Measurements from ENCODE around the gene NQO2. TPM values are rescaled to one million over a fixed set of nuclear protein-coding genes. Genes with fewer than 3 reads are reported as not detected.

The NQO2 gene
- total and polyA plus RNA-seq, 2 of the 13 experiments (the other 11 are each of a cell fraction or from before 2014, with no cell fraction given): 32.2 to 56.5 TPM

- H3K79me2 ChIP-seq (ENCODE audit: insufficient read depth, low read length): no peaks in the 10 kb centered on the region
- H3K27ac ChIP-seq (ENCODE audit: extremely low read length, insufficient read depth, low read length): no peak overlapping the region
- H3K9ac ChIP-seq (ENCODE audit: insufficient read depth, low read depth, low read length): no peak overlapping the region
- no peaks in the 10 kb centered on the region for H3K36me3 ChIP-seq (replicated peaks in 1 of 2; ENCODE audit: control insufficient read depth in 1 of 2, insufficient read depth in 2 of 2, low read length in 2 of 2)
- no peak for DNase-seq (ENCODE audit: low spot score)
- ATAC-seq: no peak
- no peaks in the 10 kb centered on the region for H4K20me1 ChIP-seq (ENCODE audit: insufficient read depth, low read length)
- no peak overlapping the region for H3K4me3 ChIP-seq (replicated peaks in 1 of 3; ENCODE audit: insufficient read depth in 1 of 3, low read depth in 2 of 3, low read length in 3 of 3)
- 87% methylated on average over 9 of the region's 9 CpGs for WGBS (ENCODE audit: low lambda C conversion rate)
- no peak overlapping the region for H2AFZ ChIP-seq (ENCODE audit: low read length)
- ChIA-PET POLR2A (interaction anchor here (0.7 to 0.9 kb wide), 3 partner anchors 12 to 27 kb away, joined by 3 read pairs; no protein-coding TSS in a partner anchor), CTCF (ENCODE audit: low intra/inter-chr PET ratio, low total read pairs) (no interaction called here)
- no TSS peak for BruUV-seq (replicated peaks)
- intact Hi-C loops (cut with micrococcal nuclease; ENCODE audit: unreplicated experiment) (no loop called here), in situ Hi-C loops (cut with HindIII; ENCODE audit: extremely low pct_ligation_motif_present, low pct_unique_long_range_greater_than_20kb) (no loop called here)
- no peak for TF ChIP-seq TFDP1 (CRISPR knock-in tag; IDR thresholded peaks at IDR 0.05; ENCODE audit: borderline replicate concordance)
- TF ChIP-seq U2AF2 (IDR thresholded peaks at IDR 0.05; ENCODE audit: low read depth, low read length): no peak
- no peak for TF ChIP-seq ZNF790 (CRISPR knock-in tag; IDR thresholded peaks at IDR 0.05; ENCODE audit: borderline replicate concordance)
- no peak overlapping the region for H3K4me2 ChIP-seq (ENCODE audit: low read depth, low read length)
- H3K9me3 ChIP-seq (ENCODE audit: low read length): no peaks in the 10 kb centered on the region
- no peak for FAIRE-seq
- no peaks in the 10 kb centered on the region for H3K27me3 ChIP-seq (ENCODE audit: control insufficient read depth in 1 of 2, insufficient read depth in 2 of 2, low read length in 2 of 2)
- peaks cover 39% of the 10 kb centered on the region for H3K4me1 ChIP-seq (ENCODE audit: insufficient read depth, low read length)
Measured at GRCh38 chr6:2966347-2966746, 33.3 kb upstream of the NQO2 start.

GRCh38 chr6:2967936-2968335 lies 31.8 kb upstream of the NQO2 start:
- H3K9me3 ChIP-seq (ENCODE audit: low read length): no peaks in the 10 kb centered on the region
- H3K4me2 ChIP-seq (ENCODE audit: low read depth, low read length): no peak overlapping the region
- H3K27ac ChIP-seq (ENCODE audit: extremely low read length, insufficient read depth, low read length): no peak overlapping the region
- WGBS (ENCODE audit: low lambda C conversion rate): 98% methylated on average over 7 of the region's 7 CpGs
- in situ Hi-C loops (cut with HindIII; ENCODE audit: extremely low pct_ligation_motif_present, low pct_unique_long_range_greater_than_20kb): no loop called here
- H4K20me1 ChIP-seq (ENCODE audit: insufficient read depth, low read length): no peaks in the 10 kb centered on the region
- H3K4me1 ChIP-seq (ENCODE audit: insufficient read depth, low read length): peaks cover 41% of the 10 kb centered on the region
- H3K9ac ChIP-seq (ENCODE audit: insufficient read depth, low read depth, low read length): no peak overlapping the region
- H2AFZ ChIP-seq (ENCODE audit: low read length): no peak overlapping the region
- no peak for FAIRE-seq
- TF ChIP-seq ZNF546 (CRISPR knock-in tag; conservative IDR thresholded peaks at IDR 0.05) (no peak), ZBTB49 (CRISPR knock-in tag; IDR thresholded peaks at IDR 0.05; ENCODE audit: borderline replicate concordance) (no peak), REL (CRISPR knock-in tag; conservative IDR thresholded peaks at IDR 0.05) (no peak), TRIM24 (CRISPR knock-in tag; IDR thresholded peaks at IDR 0.05) (no peak), PHF20 (CRISPR knock-in tag; IDR thresholded peaks at IDR 0.05) (no peak), ZMAT5 (CRISPR knock-in tag; IDR thresholded peaks at IDR 0.05; ENCODE audit: borderline replicate concordance, low read depth) (no peak), ZNF883 (CRISPR knock-in tag; IDR thresholded peaks at IDR 0.05; ENCODE audit: not compliant biosample characterization) (no peak), SIX1 (CRISPR knock-in tag; IDR thresholded peaks at IDR 0.05; ENCODE audit: borderline replicate concordance) (no peak), FOXA1 (IDR thresholded peaks at IDR 0.05) (no peak), FOXA1 (CRISPR knock-in tag; IDR thresholded peaks at IDR 0.05) (no peak)
- DNase-seq (ENCODE audit: low spot score): no peak
- POLR2A ChIA-PET: no interaction called here
- CTCF ChIA-PET (ENCODE audit: low intra/inter-chr PET ratio, low total read pairs): no interaction called here
- no peak overlapping the region for H3K4me3 ChIP-seq (replicated peaks in 1 of 3; ENCODE audit: insufficient read depth in 1 of 3, low read depth in 2 of 3, low read length in 3 of 3)
- no peak for ATAC-seq
- H3K27me3 ChIP-seq (ENCODE audit: control insufficient read depth in 1 of 2, insufficient read depth in 2 of 2, low read length in 2 of 2): no peaks in the 10 kb centered on the region; a peak in 1 of 5 replicates
- H3K36me3 ChIP-seq (replicated peaks in 1 of 2; ENCODE audit: control insufficient read depth in 1 of 2, insufficient read depth in 2 of 2, low read length in 2 of 2): no peaks in the 10 kb centered on the region
- intact Hi-C loops (cut with micrococcal nuclease; ENCODE audit: unreplicated experiment): no loop called here
- no TSS peak for BruUV-seq (replicated peaks)
- no peaks in the 10 kb centered on the region for H3K79me2 ChIP-seq (ENCODE audit: insufficient read depth, low read length)
